PC-3 (cell line): ENCODE measurements around the gene KLK5. TPM values are rescaled to one million over a fixed set of nuclear protein-coding genes. Genes with fewer than 3 reads are reported as not detected.

Source experiments
- ATAC-seq: fragments of 200-7000 bp; cut with Tn5 transposase; 2 replicates; pipeline ENCODE4 v1.9.1; 2020; ENCODE audit warnings: mild to moderate bottlenecking, moderate library complexity
- BruUV-seq: library from RNA; stranded (reverse); fragments of 400-500 nt; replicated peaks from 2 replicates; lab custom pipeline; 2021; lab: Mats Ljungman, UMichigan
- CTCF ChIA-PET: fragments of 300-600 bp; sonication (Branson Sonifier 250); formaldehyde crosslinking; loops from one replicate; lab custom pipeline; 2022; ENCODE audit warnings: antibody characterized with exemption; lab: Charles Lee
- POLR2A ChIA-PET: fragments of 300-600 bp; sonication (Branson Sonifier 250); formaldehyde crosslinking; loops from one replicate; lab custom pipeline; 2022; ENCODE audit warnings: antibody characterized with exemption; ENCODE audit not compliant: unreplicated experiment; lab: Charles Lee
- DNase-seq: peaks from one replicate; pipeline ENCODE4 v3.0.0-alpha.2; 2015
- H2AFZ ChIP-seq: fragments of 300-600 bp; sonication (generic); 2 replicates; pipeline ENCODE4 v1.6.0; 2016; ENCODE audit warnings: antibody characterized with exemption, low read length
- H3F3A ChIP-seq: fragments of 300-600 bp; sonication (generic); one replicate; pipeline ENCODE4 v1.6.0; 2017; ENCODE audit warnings: antibody characterized with exemption, low read length, control low read depth, mild to moderate bottlenecking; ENCODE audit not compliant: unreplicated experiment
- H3K27ac ChIP-seq: fragments of 300-600 bp; sonication (generic); 2 replicates; pipeline ENCODE4 v1.5.1; 2016; ENCODE audit warnings: mild to moderate bottlenecking, low read length
- H3K27me3 ChIP-seq: fragments of 300-600 bp; sonication (generic); 2 replicates; pipeline ENCODE4 v1.6.1; 2016; ENCODE audit warnings: low read length, mixed read lengths
- H3K36me3 ChIP-seq: fragments of 300-600 bp; sonication (generic); 2 replicates; pipeline ENCODE4 v1.6.1; 2016; ENCODE audit warnings: low read depth, mixed run types, low read length, mixed read lengths
- H3K4me1 ChIP-seq: fragments of 300-600 bp; sonication (generic); 2 replicates; pipeline ENCODE4 v1.5.1; 2016; ENCODE audit warnings: low read length; ENCODE audit not compliant: insufficient read depth
- H3K4me2 ChIP-seq: fragments of 300-600 bp; sonication (generic); 2 replicates; pipeline ENCODE4 v1.6.0; 2016; ENCODE audit warnings: low read length
- H3K4me3 ChIP-seq: fragments of 300-600 bp; sonication (generic); 2 replicates; pipeline ENCODE4 v1.5.1; 2016; ENCODE audit warnings: mild to moderate bottlenecking, low read length, mixed read lengths
- H3K79me2 ChIP-seq: fragments of 300-600 bp; sonication (generic); 2 replicates; pipeline ENCODE4 v1.6.1; 2017; ENCODE audit warnings: low read length, mixed read lengths
- H3K9ac ChIP-seq: fragments of 300-600 bp; sonication (generic); 2 replicates; pipeline ENCODE4 v1.6.0; 2016; ENCODE audit warnings: mild to moderate bottlenecking, low read length
- H3K9me2 ChIP-seq: fragments of 300-600 bp; sonication (generic); replicated peaks from 2 replicates; pipeline ENCODE4 v1.6.1; 2016; ENCODE audit warnings: mixed run types, low read length, mixed read lengths
- H3K9me3 ChIP-seq: fragments of 300-600 bp; sonication (generic); 2 replicates; pipeline ENCODE4 v1.6.1; 2016; ENCODE audit warnings: low read length, mixed read lengths
- H4K20me1 ChIP-seq: fragments of 300-600 bp; sonication (generic); 2 replicates; pipeline ENCODE4 v1.6.1; 2016; ENCODE audit warnings: low read length, mixed read lengths
- EZH2 ChIP-seq: fragments of 300-600 bp; sonication (generic); IDR thresholded peaks from one replicate; pipeline ENCODE4 v1.6.1; 2017; ENCODE audit warnings: antibody characterized with exemption, mild to moderate bottlenecking, low read length; ENCODE audit not compliant: unreplicated experiment
- EZH2phosphoT487 ChIP-seq: fragments of 300-600 bp; sonication (generic); IDR thresholded peaks from 2 replicates; pipeline ENCODE4 v1.6.1; 2018; ENCODE audit warnings: mild to moderate bottlenecking, antibody characterized with exemption, low read length, borderline replicate concordance
- intact Hi-C: fragments of 100-400 bp; cut with micrococcal nuclease; formaldehyde crosslinking; loops from 2 replicates; pipeline ENCODE4 v1.9.0; 2023
- total RNA-seq: library from RNA; depleted of rRNA; stranded (reverse); fragments of >200 nt; gene quantifications from 2 replicates; pipeline ENCODE4 v1.2.3, GENCODE V29; 2014
- TF ChIP-seq, protein P1 (sequence below): fragments of 300-600 bp; sonication (generic); conservative IDR thresholded peaks from 2 replicates; pipeline ENCODE4 v1.5.1; 2017; ENCODE audit warnings: antibody characterized with exemption, low read depth, mild to moderate bottlenecking, low read length

The KLK5 gene
- total RNA-seq, 1 experiment from 2014 or later: 59.0 TPM

DNA sequence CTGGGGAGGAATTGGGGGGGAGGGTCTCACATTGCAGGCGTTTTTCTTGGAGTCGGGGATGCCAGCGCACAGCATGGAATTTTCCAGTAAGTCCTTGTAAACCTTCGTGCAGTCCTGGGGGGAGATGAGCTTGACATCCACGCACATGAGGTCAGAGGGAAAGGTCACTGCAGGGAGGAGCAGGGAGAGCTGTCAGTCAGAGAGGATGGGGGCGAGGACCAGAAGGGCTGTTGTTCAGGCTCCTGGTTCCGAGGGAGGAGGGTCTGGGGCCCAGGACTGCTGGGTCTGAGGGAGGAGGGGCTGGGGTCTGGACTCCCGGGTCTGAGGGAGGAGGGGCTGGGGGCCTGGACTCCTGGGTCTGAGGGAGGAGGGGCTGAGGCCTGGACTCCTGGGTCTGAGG lies 26.9 kb upstream of the KLK5 start:
- H3F3A ChIP-seq: no peaks in the 10 kb centered on the region
- CTCF ChIA-PET: no interaction called here
- POLR2A ChIA-PET: no interaction called here

DNA sequence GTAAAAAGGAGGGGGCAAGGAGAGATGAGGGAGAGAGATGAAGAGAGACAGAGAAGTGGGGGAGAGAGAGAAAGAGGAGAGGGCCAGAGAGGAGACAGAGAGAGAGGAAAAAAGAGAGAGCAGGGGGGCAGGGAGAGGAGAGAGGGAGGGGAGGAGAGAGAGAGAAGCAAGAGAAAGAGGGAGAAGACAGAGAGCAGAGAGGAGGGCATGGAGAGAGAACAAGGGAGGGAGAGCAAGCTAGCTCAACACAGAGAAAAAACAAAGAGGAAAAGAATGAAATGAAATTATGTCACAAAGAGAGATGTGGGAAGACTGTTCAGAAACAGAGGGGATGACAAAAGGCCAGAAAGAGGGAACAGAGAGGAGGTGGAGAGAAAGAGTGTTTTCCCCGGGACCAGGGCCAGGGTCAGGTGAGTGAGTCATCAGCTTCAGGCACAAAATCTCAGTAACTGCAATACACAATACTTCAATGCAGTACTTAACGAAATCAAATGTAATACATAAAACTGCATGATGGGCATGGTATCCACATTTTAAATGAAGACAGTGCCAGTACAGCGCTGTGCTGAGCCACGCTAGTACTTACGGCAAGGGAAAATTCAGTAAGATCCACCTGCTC lies 26.0 kb upstream of the KLK5 start:
- intact Hi-C loops: loop anchor here (2.0 kb wide), 1 partner anchor 46 kb away; no protein-coding TSS in a partner anchor
- DNase-seq (peak; percentile 66), ATAC-seq (peak; percentile 63)
- H3K27me3 ChIP-seq: no peaks in the 10 kb centered on the region
- peaks cover 6% of the 10 kb centered on the region for H3F3A ChIP-seq
- ChIA-PET POLR2A (no interaction called here), CTCF (interaction anchor here (1.2 kb wide), 1 partner anchor 38 kb away, joined by 4 read pairs; no protein-coding TSS in a partner anchor)
- H3K4me3 ChIP-seq: no peak overlapping the region
- H3K27ac ChIP-seq: no peak overlapping the region
- no peaks in the 10 kb centered on the region for H3K36me3 ChIP-seq
- peak overlapping the region; percentile 44 for H3K4me2 ChIP-seq
- no peaks in the 10 kb centered on the region for H4K20me1 ChIP-seq
- H3K9me3 ChIP-seq: no peaks in the 10 kb centered on the region
- no peaks in the 10 kb centered on the region for H3K9me2 ChIP-seq
- H3K9ac ChIP-seq: no peak overlapping the region
- TF ChIP-seq EZH2: no peak
- no peak for TF ChIP-seq EZH2phosphoT487
- TF ChIP-seq, protein P1, sequence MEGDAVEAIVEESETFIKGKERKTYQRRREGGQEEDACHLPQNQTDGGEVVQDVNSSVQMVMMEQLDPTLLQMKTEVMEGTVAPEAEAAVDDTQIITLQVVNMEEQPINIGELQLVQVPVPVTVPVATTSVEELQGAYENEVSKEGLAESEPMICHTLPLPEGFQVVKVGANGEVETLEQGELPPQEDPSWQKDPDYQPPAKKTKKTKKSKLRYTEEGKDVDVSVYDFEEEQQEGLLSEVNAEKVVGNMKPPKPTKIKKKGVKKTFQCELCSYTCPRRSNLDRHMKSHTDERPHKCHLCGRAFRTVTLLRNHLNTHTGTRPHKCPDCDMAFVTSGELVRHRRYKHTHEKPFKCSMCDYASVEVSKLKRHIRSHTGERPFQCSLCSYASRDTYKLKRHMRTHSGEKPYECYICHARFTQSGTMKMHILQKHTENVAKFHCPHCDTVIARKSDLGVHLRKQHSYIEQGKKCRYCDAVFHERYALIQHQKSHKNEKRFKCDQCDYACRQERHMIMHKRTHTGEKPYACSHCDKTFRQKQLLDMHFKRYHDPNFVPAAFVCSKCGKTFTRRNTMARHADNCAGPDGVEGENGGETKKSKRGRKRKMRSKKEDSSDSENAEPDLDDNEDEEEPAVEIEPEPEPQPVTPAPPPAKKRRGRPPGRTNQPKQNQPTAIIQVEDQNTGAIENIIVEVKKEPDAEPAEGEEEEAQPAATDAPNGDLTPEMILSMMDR: no peak
- BruUV-seq: no TSS peak
- no peak overlapping the region for H2AFZ ChIP-seq
- no peaks in the 10 kb centered on the region for H3K79me2 ChIP-seq
- peaks cover 34% of the 10 kb centered on the region for H3K4me1 ChIP-seq

More for the DNA sequence above, 26.9 kb upstream of the KLK5 start:
- Histone ChIP-seq H3K9ac (no peak overlapping the region), H3K9me2 (no peaks in the 10 kb centered on the region), H3K9me3 (no peaks in the 10 kb centered on the region), H2AFZ (no peak overlapping the region), H3K4me1 (peaks cover 28% of the 10 kb centered on the region), H3K27me3 (no peaks in the 10 kb centered on the region), H3K4me2 (peak overlapping the region; percentile 44), H3K36me3 (no peaks in the 10 kb centered on the region), H4K20me1 (no peaks in the 10 kb centered on the region), H3K4me3 (no peak overlapping the region), H3K79me2 (no peaks in the 10 kb centered on the region), H3K27ac (no peak overlapping the region)
- BruUV-seq: no TSS peak
- ATAC-seq: no peak
- TF ChIP-seq, protein P1: no peak
- TF ChIP-seq EZH2phosphoT487 (no peak), EZH2 (no peak)
- DNase-seq: no peak
- intact Hi-C loops: loop anchor here (2.0 kb wide), 1 partner anchor 47 kb away; no protein-coding TSS in a partner anchor

DNA sequence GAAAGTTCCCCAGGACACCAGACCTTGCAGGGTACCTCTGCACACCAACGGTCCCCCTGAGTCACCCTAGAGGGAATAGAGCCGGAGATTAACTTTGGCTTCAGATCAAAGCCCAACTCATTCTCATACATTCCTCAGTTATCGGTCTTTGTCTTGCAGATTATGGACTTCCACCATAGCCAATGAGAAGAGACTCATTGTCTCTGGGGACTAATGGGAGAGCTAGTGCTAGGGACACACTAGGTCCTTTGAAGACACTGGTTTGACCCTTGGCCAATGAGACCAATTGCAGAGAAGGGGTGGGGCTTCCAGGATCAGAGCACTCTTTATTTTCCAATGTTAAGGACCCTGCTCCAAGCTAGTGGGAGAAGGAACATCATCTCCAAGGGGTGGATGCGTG lies 24.8 kb upstream of the KLK5 start:
- H3K36me3 ChIP-seq: no peaks in the 10 kb centered on the region
- no peaks in the 10 kb centered on the region for H4K20me1 ChIP-seq
- intact Hi-C loops: loop anchor here (2.0 kb wide), 1 partner anchor 45 kb away; no protein-coding TSS in a partner anchor
- no peak overlapping the region for H3K9ac ChIP-seq
- H3K4me1 ChIP-seq: peaks cover 40% of the 10 kb centered on the region
- no peak overlapping the region for H3K4me2 ChIP-seq
- H3K79me2 ChIP-seq: no peaks in the 10 kb centered on the region
- no peaks in the 10 kb centered on the region for H3K9me3 ChIP-seq
- H3K9me2 ChIP-seq: no peaks in the 10 kb centered on the region
- ATAC-seq (no peak), DNase-seq (peak; percentile 42)
- H3F3A ChIP-seq: peaks cover 8% of the 10 kb centered on the region
- no peak overlapping the region for H3K27ac ChIP-seq
- no peak overlapping the region for H3K4me3 ChIP-seq
- H2AFZ ChIP-seq: no peak overlapping the region
- no peaks in the 10 kb centered on the region for H3K27me3 ChIP-seq
- no TSS peak for BruUV-seq
- TF ChIP-seq EZH2phosphoT487 (no peak), EZH2 (no peak)
- TF ChIP-seq, protein P1: no peak
- POLR2A ChIA-PET: no interaction called here
- CTCF ChIA-PET: no interaction called here
